Sciatic nerve (tissue), 2 donors: Measurements from ENCODE around the gene LCN15. TPM values are rescaled to one million over a fixed set of nuclear protein-coding genes. Genes with fewer than 3 reads are reported as not detected.

Experiments used
- ATAC-seq: fragments of 200-7000 bp; cut with Tn5 transposase; one replicate; pipeline ENCODE4 v1.9.1; 2020; ENCODE audit warnings: mild to moderate bottlenecking, moderate library complexity
- DNase-seq: peaks from one replicate; pipeline ENCODE4 v3.0.0-alpha.2; 2020; ENCODE audit warnings: low spot score
- intact Hi-C: fragments of 100-400 bp; cut with DNase I; formaldehyde crosslinking; loops from one replicate; pipeline ENCODE4 v1.14.2; 2022
- total RNA-seq: library from RNA; stranded (reverse); fragmentation: NEBNext Ultra II Directional; extraction: Animal tissue kit (Norgen Biotek cat#: 25700); gene quantifications from one replicate; pipeline ENCODE4 v1.2.1, GENCODE V29; 2021
- donor health status: DM: no; HTN: no; CAD: no.
- donor health status: DM: no; HTN: no; CAD: no.

The LCN15 gene
- total RNA-seq, 1 donor from 2014 or later: not detected

DNA sequence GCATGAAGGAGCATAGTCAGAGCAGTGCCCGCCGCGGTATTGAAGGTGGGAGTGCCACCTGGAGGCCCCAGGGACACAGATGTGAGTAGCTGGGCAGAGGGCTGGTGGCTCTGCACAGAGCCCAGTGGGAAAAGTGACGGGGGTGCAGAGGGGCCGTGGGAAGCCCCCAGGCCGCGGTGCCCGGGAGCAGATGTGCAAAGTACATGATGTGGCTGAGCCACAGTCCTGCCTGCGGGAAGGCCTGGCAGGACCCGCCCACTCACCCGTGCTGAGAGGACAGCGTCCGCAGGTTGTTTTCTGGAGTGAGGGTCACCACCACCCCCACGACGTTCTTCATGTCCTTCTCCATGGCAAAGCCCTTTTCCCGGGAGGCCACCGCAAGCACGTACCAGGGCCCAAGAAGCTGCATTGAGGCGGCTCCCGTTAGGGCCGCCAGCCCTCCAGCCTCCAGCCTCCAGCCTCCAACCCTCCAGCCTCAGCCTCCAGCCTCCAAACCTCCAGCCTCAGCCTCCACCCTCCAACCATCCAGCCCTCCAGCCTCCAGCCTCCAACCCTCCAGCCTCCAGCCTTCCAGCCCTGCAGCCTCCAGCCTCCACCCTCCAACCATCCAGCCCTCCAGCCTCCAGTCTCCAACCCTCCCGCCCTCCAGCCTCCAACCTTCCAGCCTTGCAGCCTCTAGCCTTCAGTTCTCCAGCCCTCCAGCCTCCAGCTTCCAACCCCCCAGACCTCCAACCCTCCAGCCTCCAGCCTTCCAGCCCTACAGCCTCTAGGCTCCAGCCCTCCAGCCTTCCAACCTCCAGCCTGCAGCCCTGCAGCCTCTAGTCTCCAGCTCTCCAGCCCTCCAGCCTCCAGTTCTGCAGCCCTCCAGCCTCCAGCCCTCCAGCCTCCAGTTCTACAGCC is 16.9 kb downstream of the LCN15 start:
- no peak for DNase-seq
- intact Hi-C loops: no loop called here
- ATAC-seq: no peak

DNA sequence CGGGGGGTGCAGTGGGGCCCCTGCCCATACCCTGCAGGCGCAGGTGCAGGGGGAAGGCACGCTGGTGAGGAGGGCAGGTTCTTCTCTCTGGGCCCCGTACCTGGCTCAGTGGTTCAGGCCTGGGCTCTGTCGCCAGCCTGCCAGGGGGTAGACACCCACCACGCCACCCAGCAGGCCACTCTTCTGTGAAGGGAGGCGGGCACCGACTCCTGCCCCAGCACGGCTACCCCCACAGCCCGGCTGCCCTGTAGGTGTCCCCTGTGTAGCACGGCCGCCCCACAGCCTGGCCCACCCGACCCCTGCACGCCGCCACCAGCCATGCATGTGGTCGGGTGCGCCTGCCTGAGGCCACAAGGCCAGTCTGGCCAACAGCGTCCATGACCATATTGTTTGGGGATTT is 17.7 kb downstream of the LCN15 start:
- intact Hi-C loops: no loop called here
- ATAC-seq (no peak), DNase-seq (no peak)

DNA sequence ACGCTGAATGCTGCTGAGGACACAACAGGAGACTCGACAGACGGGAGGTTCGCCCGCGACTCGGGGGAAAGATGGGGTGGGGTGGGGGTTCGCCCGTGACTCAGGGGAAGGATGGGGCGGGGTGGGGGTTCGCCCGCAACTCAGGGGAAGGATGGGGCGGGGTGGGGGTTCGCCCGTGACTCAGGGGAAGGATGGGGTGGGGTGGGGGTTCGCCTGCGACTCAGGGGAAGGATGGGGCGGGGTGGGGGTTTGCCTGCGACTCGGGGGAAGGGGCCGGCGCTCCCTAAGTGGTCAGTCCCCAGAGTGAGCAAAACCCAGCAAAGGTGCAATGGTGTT is 18.2 kb downstream of the LCN15 start:
- ATAC-seq (no peak), DNase-seq (no peak)
- intact Hi-C loops: no loop called here

DNA sequence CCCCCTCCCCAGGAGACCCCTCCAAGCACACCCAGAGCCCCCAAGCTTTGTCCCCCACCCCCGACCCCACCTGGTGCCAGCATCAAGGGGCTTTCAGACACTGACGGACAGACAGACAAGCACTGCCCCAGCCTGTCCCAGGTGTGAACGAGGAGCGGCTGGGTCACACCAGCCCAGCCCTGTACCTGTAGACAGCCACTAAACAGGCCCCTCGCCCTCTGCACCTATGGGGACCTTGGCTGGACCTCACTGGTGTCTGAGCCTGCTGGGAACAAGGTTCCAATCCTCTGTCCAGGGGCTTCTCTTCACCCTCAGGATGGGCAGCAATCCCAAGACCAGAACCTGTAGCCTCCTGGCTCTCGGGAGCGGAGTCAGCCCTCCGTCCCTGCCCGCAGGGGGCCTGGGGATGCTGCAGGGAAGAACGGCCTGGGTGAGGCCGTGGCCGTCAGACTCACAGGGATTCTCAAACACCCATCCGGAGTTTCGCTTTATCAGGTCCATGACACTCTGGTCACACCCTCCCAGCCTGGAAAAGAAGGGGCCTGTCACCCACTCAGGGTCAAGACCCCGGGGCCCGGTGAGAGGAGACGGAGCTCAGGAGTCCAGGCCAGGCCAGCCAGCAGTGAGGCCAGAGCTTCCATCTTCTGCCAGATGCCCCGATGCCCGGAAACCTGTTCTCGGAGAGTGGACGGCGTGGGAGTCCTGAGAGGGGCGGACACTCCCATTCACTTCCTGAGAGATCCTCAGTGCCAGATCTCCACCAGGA is 18.7 kb downstream of the LCN15 start:
- DNase-seq (no peak), ATAC-seq (no peak)
- intact Hi-C loops: no loop called here

DNA sequence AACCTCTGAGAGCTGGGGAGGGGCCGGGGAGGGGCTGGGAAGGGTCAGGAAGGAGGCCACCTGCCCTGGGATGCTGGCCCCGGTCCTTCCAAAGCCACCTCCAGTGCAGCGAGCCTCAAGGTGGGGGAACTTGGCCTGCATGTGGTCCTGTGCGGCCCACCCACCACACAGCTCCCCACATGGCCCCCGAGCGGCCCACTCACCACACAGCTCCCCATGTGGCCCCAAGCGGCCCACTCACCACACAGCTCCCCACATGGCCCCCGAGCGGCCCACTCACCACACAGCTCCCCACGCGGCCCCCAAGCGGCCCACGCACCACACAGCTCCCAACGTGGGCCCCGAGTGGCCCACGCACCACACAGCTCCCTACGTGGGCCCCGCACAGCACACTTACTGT is 19.5 kb downstream of the LCN15 start:
- ATAC-seq (no peak), DNase-seq (no peak)
- intact Hi-C loops: no loop called here

DNA sequence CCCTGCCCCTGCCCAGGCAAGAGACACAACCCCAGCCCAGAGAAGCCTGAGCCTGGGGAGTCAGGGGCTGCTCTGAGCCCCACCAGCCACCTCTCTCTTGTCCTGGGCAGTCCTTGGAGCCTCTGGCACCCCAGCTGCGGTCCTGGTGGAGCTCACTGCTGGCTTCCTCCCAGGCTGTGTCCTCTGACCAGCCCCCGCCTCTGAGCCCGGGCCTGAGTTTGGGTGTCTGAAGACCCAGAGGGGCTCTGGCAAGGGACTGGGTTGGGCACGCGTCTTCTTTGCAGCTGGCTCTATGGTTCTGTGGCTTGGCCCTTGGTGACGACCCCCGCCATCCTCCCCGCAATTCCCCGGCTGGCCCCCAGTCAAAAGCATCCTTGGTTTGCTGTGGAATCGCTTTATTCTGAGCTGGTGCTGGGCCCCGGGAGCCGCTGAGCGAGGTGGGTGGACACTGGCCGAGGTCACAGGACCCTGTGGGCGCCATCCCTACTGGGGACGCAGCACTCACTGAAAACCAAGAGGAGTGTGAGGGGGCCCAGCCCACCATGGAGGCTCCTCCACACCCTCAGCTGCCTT is 20.6 kb downstream of the LCN15 start:
- intact Hi-C loops: no loop called here
- no peak for DNase-seq
- no peak for ATAC-seq

DNA sequence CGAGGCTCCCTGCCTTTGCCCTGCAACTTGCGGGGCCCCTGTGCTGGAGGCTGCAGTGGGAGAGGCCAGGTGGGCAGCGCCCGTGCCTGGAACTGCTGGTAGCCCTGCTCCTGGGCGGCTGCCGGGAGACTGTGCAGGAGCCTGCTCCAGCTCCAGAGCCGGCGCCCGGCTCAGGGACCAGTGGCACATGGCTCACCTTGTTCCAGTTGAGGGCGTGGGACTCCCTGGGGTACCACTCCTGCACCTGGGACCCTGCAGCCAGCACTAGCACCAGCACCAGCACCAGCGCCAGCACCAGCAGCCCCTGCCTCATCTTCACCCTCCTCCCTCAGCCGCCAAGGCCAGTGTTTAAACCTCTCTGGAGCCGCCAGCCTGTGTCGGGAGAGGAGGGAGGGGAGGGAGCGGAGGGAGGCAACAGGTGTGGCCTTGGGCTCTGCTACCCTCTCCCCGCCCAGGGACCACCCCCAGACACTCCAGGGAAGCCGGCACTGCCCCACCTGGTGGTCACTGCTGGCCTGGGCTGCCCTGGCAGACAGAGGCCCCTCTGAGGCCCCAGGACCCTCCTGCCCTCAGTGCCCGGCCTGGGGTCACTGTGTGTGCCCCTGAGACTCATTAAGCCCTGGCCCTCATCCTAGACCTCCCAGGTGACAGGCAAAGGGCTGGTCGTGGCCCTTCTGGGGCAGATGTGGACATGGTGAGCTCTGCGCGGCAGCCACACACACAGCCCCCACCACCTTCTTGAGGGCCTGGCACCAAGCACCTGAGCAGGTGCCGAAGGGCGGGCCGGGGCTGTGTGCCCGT is 21.5 kb downstream of the LCN15 start, which contains the start of gene LCN10:
Gene LCN10 (minus strand): TSS at position 350 of the 801 bp plus-strand sequence. CDS start 37 bp downstream, at position 313.
- ATAC-seq: no peak
- intact Hi-C loops: no loop called here
- no peak for DNase-seq

DNA sequence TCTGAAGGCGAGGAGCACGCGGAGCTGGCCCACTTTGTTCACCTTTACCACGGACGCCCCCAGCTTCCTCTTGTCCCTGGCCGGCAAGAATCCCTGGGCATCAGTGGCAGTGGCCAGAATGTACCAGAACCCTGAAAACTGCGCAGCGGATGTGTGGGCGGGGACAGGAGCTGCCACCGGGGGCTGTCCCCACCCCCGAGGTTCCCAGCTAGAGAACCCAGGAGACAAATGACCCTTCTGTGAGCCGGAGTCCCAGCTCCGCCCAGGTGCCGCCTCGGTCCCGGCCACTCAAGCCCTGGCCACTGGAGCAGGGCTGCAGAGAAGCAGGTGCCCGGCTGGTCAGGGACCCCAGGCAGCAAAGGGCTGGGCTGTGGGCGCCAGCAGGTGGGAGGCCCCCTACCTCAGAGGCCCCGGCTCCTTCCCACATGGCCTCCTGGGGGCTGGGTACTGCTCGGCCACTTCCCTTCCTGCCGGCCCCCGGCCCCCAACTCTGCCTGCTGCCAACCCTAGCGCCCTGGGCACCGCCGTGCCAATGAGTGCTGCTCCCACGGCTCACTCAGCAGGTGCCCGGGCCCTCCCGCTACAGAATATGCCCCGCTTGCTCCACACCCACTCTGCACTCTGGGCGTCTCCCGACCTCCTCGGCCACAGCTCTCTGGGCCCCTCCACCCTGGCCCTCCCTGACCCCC is 22.3 kb downstream of the LCN15 start:
- ATAC-seq (peak; percentile 2), DNase-seq (no peak)
- intact Hi-C loops: no loop called here

DNA sequence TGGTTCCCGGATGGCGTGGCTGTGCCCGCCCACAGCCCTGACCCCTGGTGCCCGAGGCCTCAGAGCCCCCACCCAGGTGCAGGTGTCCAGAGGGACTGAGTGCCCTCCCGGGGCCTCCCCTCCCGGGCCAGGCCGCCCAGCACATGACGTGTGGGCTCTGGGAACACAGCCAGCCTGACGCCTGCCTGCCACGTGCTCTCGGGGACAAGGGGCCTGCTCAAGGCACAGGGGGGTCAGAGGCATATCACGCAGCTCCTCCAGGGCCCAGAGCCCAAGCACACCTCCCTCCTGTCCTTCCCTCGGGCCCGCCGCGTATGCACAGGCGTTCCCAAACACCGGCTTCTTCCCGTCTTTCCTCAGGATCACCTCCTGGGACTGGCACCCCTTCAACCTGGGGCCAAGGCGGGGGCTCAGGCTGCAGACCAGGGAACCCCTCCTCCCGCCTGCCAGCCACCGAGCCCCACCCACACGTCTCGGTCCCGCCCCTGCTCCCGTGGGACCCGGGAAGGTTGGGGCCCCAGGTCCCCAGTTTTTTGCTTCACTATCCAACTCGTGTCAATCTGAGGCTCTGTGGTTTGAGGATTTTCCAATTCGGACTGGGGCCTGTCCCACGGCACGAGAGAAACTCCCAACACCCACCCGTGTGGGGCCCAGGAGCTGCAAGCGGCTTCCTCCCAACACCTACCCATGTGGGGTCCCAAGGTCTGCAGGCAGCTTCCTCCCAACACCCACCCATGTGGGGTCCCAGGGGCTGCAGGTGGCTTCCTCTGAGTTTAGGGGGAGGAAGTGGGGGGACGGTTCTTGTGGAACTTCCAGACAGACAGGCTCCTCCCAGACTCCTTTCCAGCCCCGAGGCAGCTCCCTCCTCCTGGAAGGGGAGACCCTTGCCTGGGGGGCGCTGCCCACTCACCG is 23.1 kb downstream of the LCN15 start:
- ATAC-seq: peak; percentile 50
- intact Hi-C loops: no loop called here
- no peak for DNase-seq

DNA sequence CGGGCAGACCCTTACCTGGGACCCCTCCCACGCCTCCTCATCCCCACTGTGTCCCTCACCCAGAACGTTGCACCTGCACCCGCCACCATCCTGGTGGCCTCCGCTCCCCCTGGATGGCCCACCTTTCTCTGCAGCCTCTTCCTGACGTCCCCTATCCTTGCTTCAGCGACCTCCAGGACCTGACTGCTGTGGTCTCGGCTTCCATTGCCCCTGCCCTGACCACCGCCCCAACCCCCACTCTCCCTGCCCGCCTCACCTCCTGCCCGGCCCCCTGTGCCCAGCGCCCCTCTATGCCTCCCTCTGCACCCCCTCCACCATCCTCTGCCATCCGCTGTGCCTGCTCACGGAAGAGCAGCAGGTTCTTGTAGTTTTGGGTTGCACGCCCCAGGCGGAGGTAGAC is 23.8 kb downstream of the LCN15 start:
- ATAC-seq: no peak
- DNase-seq: no peak
- intact Hi-C loops: no loop called here

DNA sequence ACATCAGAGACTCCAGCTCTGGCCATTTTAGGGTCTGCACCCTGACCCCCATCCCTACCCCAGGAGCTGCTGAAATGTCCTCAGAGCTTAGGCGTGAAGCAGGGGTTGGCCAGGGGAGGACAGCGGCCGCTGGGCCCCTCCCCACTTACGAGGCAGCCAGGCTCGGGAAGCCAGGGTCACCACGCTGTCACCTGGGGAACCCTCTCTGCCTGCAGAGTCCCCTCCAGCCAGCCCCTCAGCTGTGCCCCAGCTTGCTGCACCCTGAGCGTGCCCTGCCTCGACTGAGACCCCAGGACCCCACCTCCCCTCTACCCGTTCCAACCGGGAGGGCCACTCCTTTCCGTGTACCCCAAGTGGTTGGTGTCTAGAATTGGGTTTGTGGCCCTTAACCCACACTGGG is 24.2 kb downstream of the LCN15 start:
- DNase-seq (no peak), ATAC-seq (no peak)
- intact Hi-C loops: no loop called here

DNA sequence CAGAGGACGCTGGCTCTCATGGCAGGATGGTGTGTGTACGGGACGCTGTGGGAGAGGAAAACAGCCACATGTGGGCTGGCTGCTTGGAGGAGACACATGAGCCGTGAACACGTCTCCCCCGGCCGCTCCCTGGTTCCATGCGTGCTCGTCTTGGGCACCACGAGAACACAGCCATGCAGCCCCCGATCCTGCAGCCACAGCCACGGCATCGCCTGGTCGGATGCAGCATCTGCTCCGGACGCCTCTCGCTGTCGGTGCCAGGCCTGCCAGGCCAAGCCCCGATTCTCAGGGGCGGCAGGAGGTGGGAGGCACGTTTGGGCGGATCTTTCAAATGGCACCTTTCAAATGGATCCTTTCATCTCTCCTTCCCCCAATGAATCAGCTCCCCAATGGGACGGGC is 24.8 kb downstream of the LCN15 start:
- no peak for DNase-seq
- ATAC-seq: no peak
- intact Hi-C loops: no loop called here

DNA sequence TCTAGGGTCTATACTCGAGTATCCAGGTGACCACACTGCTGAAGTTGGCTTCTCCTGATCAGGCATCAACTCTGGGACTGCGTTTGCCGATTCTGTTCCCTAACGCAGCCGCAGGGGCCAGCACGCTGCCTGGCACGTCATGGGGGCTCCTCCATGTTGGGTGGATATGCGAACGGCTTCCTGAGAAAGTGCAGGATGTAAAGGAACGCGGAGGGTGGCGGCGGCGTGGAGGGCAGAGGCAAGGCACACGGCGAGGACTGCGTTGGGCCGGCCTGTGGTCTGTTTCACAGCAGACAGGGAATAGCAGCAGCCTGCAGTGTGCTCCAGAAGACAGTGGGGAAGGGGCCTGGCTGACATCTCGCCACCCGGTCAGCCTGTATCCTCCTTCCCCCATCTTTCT is 25.4 kb downstream of the LCN15 start:
- intact Hi-C loops: no loop called here
- no peak for DNase-seq
- no peak for ATAC-seq

DNA sequence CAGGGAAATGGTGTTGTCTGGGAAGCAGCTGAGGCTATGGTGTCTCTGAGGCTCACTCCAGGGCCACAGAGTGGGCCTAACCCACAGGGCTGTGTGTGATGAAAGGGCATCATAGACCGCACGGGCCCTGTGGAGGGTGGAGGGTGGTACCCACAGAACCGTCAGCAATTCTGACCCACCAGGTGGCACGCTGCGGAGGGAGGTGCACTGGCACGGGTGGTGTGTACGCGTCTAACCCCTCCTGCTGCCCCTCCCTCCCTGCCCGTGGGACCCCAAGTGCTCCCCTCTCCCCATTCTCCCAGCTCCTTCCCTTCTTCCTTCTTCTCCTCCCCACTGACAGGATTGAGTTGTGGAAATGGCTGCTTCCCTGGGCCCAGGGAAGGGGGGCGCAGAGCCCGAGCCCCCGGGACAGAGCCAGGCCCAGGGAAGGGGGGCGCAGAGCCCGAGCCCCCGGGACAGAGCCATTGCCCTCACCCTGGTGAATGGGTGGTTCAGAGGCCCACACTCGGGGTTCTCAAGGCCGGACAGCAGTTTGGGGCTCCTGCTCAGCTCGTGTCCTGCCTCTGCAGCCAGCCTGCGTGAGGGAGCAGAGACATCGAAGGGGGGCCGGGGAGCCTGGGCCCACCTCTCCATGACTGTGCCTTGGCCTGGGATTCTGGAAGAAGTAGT is 28.4 kb downstream of the LCN15 start:
- intact Hi-C loops: no loop called here
- DNase-seq: no peak
- ATAC-seq: no peak

DNA sequence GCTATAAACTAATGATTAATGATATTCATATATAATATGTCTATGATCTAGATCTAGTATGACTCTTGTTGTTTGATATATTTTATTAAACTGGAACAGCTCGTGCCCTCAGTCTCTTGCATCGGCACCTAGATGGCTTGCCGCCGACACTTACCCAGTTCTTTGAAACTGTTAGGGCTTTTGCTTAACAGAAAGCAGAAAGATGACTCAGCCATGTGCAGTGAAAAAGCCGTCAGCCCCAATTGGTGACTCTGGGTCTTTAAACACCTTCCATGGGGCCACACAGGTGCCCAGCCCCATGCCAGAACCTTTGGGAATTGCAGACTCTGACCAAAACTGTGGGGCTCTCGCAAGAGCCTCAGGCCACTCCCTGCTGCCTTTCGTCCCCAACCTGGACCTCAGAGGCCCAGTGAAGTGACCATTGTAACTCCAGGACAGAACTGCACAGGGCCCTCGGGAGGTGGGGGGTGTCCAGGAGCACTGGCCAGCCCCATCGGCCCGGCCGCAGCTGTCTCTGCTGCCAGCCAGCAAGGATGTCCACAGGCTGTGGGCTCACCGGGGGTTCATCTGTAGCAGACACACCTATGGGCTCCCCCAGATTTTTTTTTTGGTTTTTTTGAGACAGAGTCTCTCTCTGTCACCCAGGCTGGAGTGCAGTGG is 29.4 kb downstream of the LCN15 start:
- DNase-seq (no peak), ATAC-seq (no peak)
- intact Hi-C loops: no loop called here

DNA sequence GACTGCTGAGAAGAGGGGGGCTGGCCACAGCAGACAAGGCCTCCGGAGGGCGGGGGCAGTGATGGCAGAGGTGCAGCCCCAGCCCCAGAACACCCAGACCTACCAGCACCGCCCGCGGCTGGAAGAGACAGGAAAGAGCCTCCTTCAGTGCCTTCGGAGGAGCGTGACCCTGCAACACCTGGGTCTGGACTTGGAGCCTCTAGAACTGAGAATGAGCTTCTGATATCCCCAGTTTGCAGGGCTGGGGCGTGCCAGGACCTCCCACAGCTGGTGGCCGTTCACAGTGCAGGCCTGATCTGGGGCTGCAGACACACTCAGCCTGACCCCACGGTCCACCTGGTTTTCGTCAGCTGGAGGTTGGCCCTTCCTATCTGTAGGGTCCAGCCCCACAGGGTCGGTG is 30.7 kb downstream of the LCN15 start:
- ATAC-seq (no peak), DNase-seq (no peak)
- intact Hi-C loops: no loop called here
